ENCODE measurements around the gene AMOTL1.

GRCh38 chr11:94749369-94749768 is 18.8 kb upstream of the AMOTL1 start:
- TF ChIP-seq CTCF (IDR thresholded peaks at IDR 0.05), result no peak
- no peak for TF ChIP-seq POLR2A (IDR thresholded peaks at IDR 0.05)
